T-cell (primary cell): ENCODE data around the gene COG4. TPM values are rescaled to one million over a fixed set of nuclear protein-coding genes. Genes with fewer than 3 reads are reported as not detected.

Source experiments
- ATAC-seq, 4 experiments: fragments of 200-7000 bp in 3 of 4; fragments of 150-1000 bp in 1 of 4; cut with Tn5 transposase; replicated peaks in 1 of 4; 1 replicate in 3 of 4; 2 replicates in 1 of 4; pipeline ENCODE4 v1.10.0; 2021; ENCODE audit warnings: moderate library complexity in 3 of 4, mild to moderate bottlenecking in 2 of 4, moderate number of reproducible peaks in 1 of 4
- CTCF ChIA-PET, 2 donors: fragments of 300-600 bp; sonication (Branson Sonifier 250); formaldehyde crosslinking; loops; one replicate each; lab custom pipeline; 2022; ENCODE audit warnings: antibody characterized with exemption in 2 of 2; lab: Charles Lee
- POLR2A ChIA-PET, 2 donors: fragments of 300-600 bp; sonication (Branson Sonifier 250); formaldehyde crosslinking; loops; one replicate each; lab custom pipeline; 2022; ENCODE audit warnings: antibody characterized with exemption in 2 of 2; lab: Charles Lee
- DNase-seq, 35 experiments: peaks; one replicate each; pipeline versions ENCODE4 v3.0.0 to v3.0.0-alpha.2; 2013 to 2023
- H3K27ac ChIP-seq: one replicate; pipeline ENCODE4 v1.5.1; 2013; ENCODE audit warnings: low read length
- H3K27me3 ChIP-seq, 2 experiments: replicated peaks in 1 of 2; 1 replicate in 1 of 2; 2 replicates in 1 of 2; pipeline versions ENCODE4 v1.6.1 to v1.7.0; 2013; ENCODE audit warnings: low read length in 1 of 2, mixed read lengths in 1 of 2; ENCODE audit not compliant: control insufficient read depth in 2 of 2, insufficient read depth in 2 of 2; ENCODE audit errors: extremely low read depth in 1 of 2
- H3K36me3 ChIP-seq, 2 donors: 1 replicate in 1 of 2; 2 replicates in 1 of 2; pipeline versions ENCODE4 v1.6.1 to v1.7.0; 2013; ENCODE audit warnings: low read length in 1 of 2; ENCODE audit not compliant: control insufficient read depth in 2 of 2, insufficient read depth in 1 of 2; ENCODE audit errors: extremely low read depth in 1 of 2
- H3K4me1 ChIP-seq, 2 experiments: 1 replicate in 1 of 2; 2 replicates in 1 of 2; pipeline versions ENCODE4 v1.6.1 to v1.7.0; 2013; ENCODE audit warnings: low read length in 2 of 2, mixed read lengths in 1 of 2; ENCODE audit not compliant: insufficient read depth in 2 of 2, control insufficient read depth in 1 of 2; ENCODE audit errors: extremely low read depth in 1 of 2
- H3K4me3 ChIP-seq, 2 donors: 1 replicate in 1 of 2; 2 replicates in 1 of 2; pipeline versions ENCODE4 v1.5.1 to v1.7.0; 2013; ENCODE audit warnings: mild to moderate bottlenecking in 2 of 2, low read length in 1 of 2, moderate library complexity in 1 of 2; ENCODE audit not compliant: control insufficient read depth in 1 of 2; ENCODE audit errors: extremely low read depth in 1 of 2
- H3K9me3 ChIP-seq: 2 replicates; pipeline ENCODE4 v1.7.0; 2013
- H3K27ac Mint-ChIP-seq, 2 donors: one replicate each; pipeline ENCODE4 v1.8.0; 2020 to 2021; ENCODE audit warnings: mild to moderate bottlenecking in 2 of 2, mixed read lengths in 2 of 2
- H3K27me3 Mint-ChIP-seq, 2 donors: one replicate each; pipeline ENCODE4 v1.8.0; 2021 to 2022; ENCODE audit warnings: mixed read lengths in 2 of 2
- H3K36me3 Mint-ChIP-seq: one replicate; pipeline ENCODE4 v1.8.0; 2021; ENCODE audit warnings: mixed read lengths
- H3K4me1 Mint-ChIP-seq, 3 donors: one replicate each; pipeline ENCODE4 v1.8.0; 2020 to 2022; ENCODE audit warnings: mixed read lengths in 3 of 3, mild to moderate bottlenecking in 1 of 3
- H3K4me3 Mint-ChIP-seq, 3 donors: one replicate each; pipeline ENCODE4 v1.8.0; 2020 to 2022; ENCODE audit warnings: mild to moderate bottlenecking in 3 of 3, mixed read lengths in 3 of 3, moderate library complexity in 3 of 3
- H3K9me3 Mint-ChIP-seq, 3 donors: one replicate each; pipeline ENCODE4 v1.8.0; 2020 to 2022; ENCODE audit warnings: mixed read lengths in 3 of 3
- WGBS: methylation state at CpG from one replicate; pipeline ENCODE4 v1.1.5; 2013; ENCODE audit warnings: missing lambda C conversion rate; ENCODE audit not compliant: insufficient coverage; 5-methylcytosine and 5-hydroxymethylcytosine counted together
- total RNA-seq, 35 experiments: library from RNA in 6 of 35; stranded (reverse) in 6 of 35; fragments of 120-200 nt in 1 of 35; gene quantifications; one replicate each; pipeline versions ENCODE4 v1.2.1 to v1.2.4 and lab custom pipeline; 2013 to 2026

Gene COG4
- total RNA-seq, 5 donors from 2014 or later (not counting 1 experiment from before 2014, with no cell fraction given): 49.5 to 70.6 (median 60.6) TPM

GRCh38 chr16:70441406-70441990, 81.9 kb downstream of the COG4 start:
- Mint-ChIP-seq H3K27me3 (no peaks in the 10 kb centered on the region), H3K36me3 (no peaks in the 10 kb centered on the region), H3K9me3 (no peaks in the 10 kb centered on the region), H3K4me1 (peaks cover 19 to 31% (median 23%) of the 10 kb centered on the region in 3 donors), H3K27ac (no peak overlapping the region), H3K4me3 (peak overlapping the region in 2 of 3 donors; percentile 25 to 31)
- ATAC-seq (no peak), DNase-seq (no peak)
- Histone ChIP-seq H3K9me3 (no peaks in the 10 kb centered on the region), H3K27me3 (no peaks in the 10 kb centered on the region), H3K4me3 (no peak overlapping the region), H3K36me3 (no peaks in the 10 kb centered on the region), H3K27ac (no peak overlapping the region), H3K4me1 (peaks cover 7 to 26% of the 10 kb centered on the region in 2 experiments)
- ChIA-PET POLR2A (no interaction called here), CTCF (interaction anchor here in 1 of 2 donors (0.5 kb wide), 1 partner anchor 77 kb away, joined by 8 read pairs; no protein-coding TSS in a partner anchor)
- 93% methylated on average over 2 of the region's 8 CpGs for WGBS

GRCh38 chr16:70440009-70440692, 83.2 kb downstream of the COG4 start:
- ChIA-PET CTCF (interaction anchor here in 1 of 2 donors (1.2 kb wide), 1 partner anchor 59 kb away, joined by 4 read pairs; no protein-coding TSS in a partner anchor), POLR2A (interaction anchor here in 1 of 2 donors (0.6 kb wide), 1 partner anchor 41 kb away, joined by 3 read pairs; no protein-coding TSS in a partner anchor)
- no peak for DNase-seq
- Mint-ChIP-seq H3K36me3 (no peaks in the 10 kb centered on the region), H3K4me1 (peaks cover 27 to 36% (median 29%) of the 10 kb centered on the region in 3 donors), H3K27me3 (no peaks in the 10 kb centered on the region), H3K9me3 (no peaks in the 10 kb centered on the region), H3K27ac (peak overlapping the region in 1 of 2 donors; percentile 95), H3K4me3 (peak overlapping the region; percentile 92 to 96 (median 92))
- H3K4me1 ChIP-seq: peaks cover 7 to 27% of the 10 kb centered on the region in 2 experiments
- H3K27me3 ChIP-seq: no peaks in the 10 kb centered on the region
- no peak overlapping the region for H3K4me3 ChIP-seq
- ATAC-seq: no peak
- H3K27ac ChIP-seq: no peak overlapping the region
- peaks cover 0 to under 1% of the 10 kb centered on the region in 2 donors for H3K36me3 ChIP-seq
- H3K9me3 ChIP-seq: no peaks in the 10 kb centered on the region
- WGBS: 90% methylated on average over 8 of the region's 11 CpGs

GRCh38 chr16:70438969-70439862, 84.1 kb downstream of the COG4 start, which contains the start of gene ST3GAL2:
TSS of gene ST3GAL2 (minus strand) at chr16:70439100. CDS start at chr16:70398530, 40,570 bp downstream.
- POLR2A ChIA-PET: interaction anchor here in 1 of 2 donors (0.6 to 1.1 kb wide), 2 partner anchors 31 to 59 kb away, joined by 5 to 7 read pairs; no protein-coding TSS in a partner anchor
- no peaks in the 10 kb centered on the region for H3K9me3 Mint-ChIP-seq
- Histone ChIP-seq H3K9me3 (no peaks in the 10 kb centered on the region), H3K27me3 (no peaks in the 10 kb centered on the region), H3K27ac (peak within 1 kb of the TSS; percentile 38), H3K4me1 (peaks cover 7 to 35% of the 10 kb centered on the region in 2 experiments), H3K36me3 (peaks cover 0 to 8% of the 10 kb centered on the region in 2 donors), H3K4me3 (peak within 1 kb of the TSS; percentile 77 to 86)
- WGBS: 1% methylated on average over 50 of the region's 86 CpGs
- ATAC-seq (peak; percentile 95 to 97 (median 96)), DNase-seq (peak; percentile 87 to 96 (median 91))
- H3K4me3 Mint-ChIP-seq: peak within 1 kb of the TSS; percentile 92 to 96 (median 93)
- CTCF ChIA-PET: interaction anchor here in 1 of 2 donors (0.5 to 1.2 kb wide), 2 partner anchors 58 to 314 kb away, joined by 3 to 4 read pairs; no protein-coding TSS in a partner anchor
- peak within 1 kb of the TSS; percentile 91 to 95 for H3K27ac Mint-ChIP-seq
- H3K36me3 Mint-ChIP-seq: peaks cover 4% of the 10 kb centered on the region
- peaks cover 28 to 41% (median 38%) of the 10 kb centered on the region in 3 donors for H3K4me1 Mint-ChIP-seq
- H3K27me3 Mint-ChIP-seq: no peaks in the 10 kb centered on the region

DNA sequence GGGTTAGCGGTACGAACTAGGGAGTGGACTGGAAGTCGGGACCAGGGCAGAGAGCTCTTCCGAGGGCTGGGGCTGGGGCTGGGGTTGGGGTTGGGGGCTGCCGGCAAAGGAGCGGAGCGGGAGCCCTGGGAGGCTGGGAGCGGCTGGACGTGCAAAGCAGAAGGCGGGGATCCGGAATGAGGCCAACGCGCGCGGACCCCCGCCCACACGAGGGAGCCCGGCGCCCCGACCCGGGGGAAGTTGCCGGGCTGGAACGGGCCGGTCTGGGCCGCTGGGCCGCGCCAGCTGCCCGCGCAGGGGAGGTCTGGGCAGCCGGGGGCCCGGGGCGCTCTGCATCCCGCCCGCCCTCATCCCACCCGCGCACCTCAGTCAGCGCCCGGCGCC, 84.8 kb downstream of the COG4 start:
- Mint-ChIP-seq H3K9me3 (no peaks in the 10 kb centered on the region), H3K4me1 (peaks cover 35 to 46% (median 44%) of the 10 kb centered on the region in 3 donors), H3K4me3 (peak overlapping the region; percentile 91 to 96 (median 93)), H3K36me3 (peaks cover 8% of the 10 kb centered on the region), H3K27me3 (no peaks in the 10 kb centered on the region), H3K27ac (peak overlapping the region in 1 of 2 donors; percentile 90)
- Histone ChIP-seq H3K36me3 (peaks cover 0 to 8% of the 10 kb centered on the region in 2 donors), H3K4me1 (peaks cover 7 to 40% of the 10 kb centered on the region in 2 experiments), H3K27ac (peak overlapping the region; percentile 38), H3K27me3 (no peaks in the 10 kb centered on the region), H3K4me3 (peak overlapping the region; percentile 77 to 86), H3K9me3 (no peaks in the 10 kb centered on the region)
- ATAC-seq (peak in 1 of 4 experiments; percentile 0), DNase-seq (peak in 2 of 35 experiments; percentile 7 to 9)
- CTCF ChIA-PET: interaction anchor here in 1 of 2 donors (0.5 to 1.2 kb wide), 2 partner anchors 57 to 314 kb away, joined by 3 to 4 read pairs; no protein-coding TSS in a partner anchor
- WGBS: under 1% methylated on average over 33 of the region's 39 CpGs
- POLR2A ChIA-PET: interaction anchor here in 1 of 2 donors (0.9 to 1.1 kb wide), 2 partner anchors 58 to 92 kb away, joined by 3 to 5 read pairs; partner anchors contain the start of gene DDX19A

- Mint-ChIP-seq H3K4me3 (peak overlapping the region; percentile 91 to 96 (median 93)), H3K27me3 (no peaks in the 10 kb centered on the region), H3K27ac (peak overlapping the region; percentile 87 to 90), H3K36me3 (peaks cover 8% of the 10 kb centered on the region), H3K9me3 (no peaks in the 10 kb centered on the region), H3K4me1 (peaks cover 42 to 53% (median 51%) of the 10 kb centered on the region in 3 donors)
- POLR2A ChIA-PET: interaction anchor here in 1 of 2 donors (0.9 to 1.1 kb wide), 2 partner anchors 58 to 91 kb away, joined by 3 to 5 read pairs; partner anchors contain the start of gene DDX19A
- ATAC-seq (no peak), DNase-seq (peak in 4 of 35 experiments; percentile 7 to 35 (median 9))
- Histone ChIP-seq H3K4me1 (peaks cover 10 to 47% of the 10 kb centered on the region in 2 experiments), H3K4me3 (peak overlapping the region; percentile 77 to 86), H3K9me3 (no peaks in the 10 kb centered on the region), H3K36me3 (peaks cover 0 to 8% of the 10 kb centered on the region in 2 donors), H3K27me3 (no peaks in the 10 kb centered on the region), H3K27ac (peak overlapping the region; percentile 38)
- CTCF ChIA-PET: interaction anchor here in 1 of 2 donors (0.5 kb wide), 1 partner anchor 313 kb away, joined by 3 read pairs; no protein-coding TSS in a partner anchor
- WGBS: 19% methylated on average over 13 of the region's 22 CpGs
Measured at GRCh38 chr16:70437582-70438557, 85.5 kb downstream of the COG4 start.
